Measurements from ENCODE around the gene PRLHR.
"Not testable (repeated sequence)": the region's sequence is repeated elsewhere in the genome, so short reads cannot be mapped to it uniquely, and the experiment has no call there.

Gene PRLHR

GRCh38 chr10:118595598-118596425 lies at the start of gene PRLHR:
TSS of gene PRLHR (minus strand) at chr10:118595648. CDS start at chr10:118595244, 404 bp downstream.
- DNase-seq (ENCODE audit: low read depth, low spot score), result no peak

- DNase-seq (ENCODE audit: low read depth, low spot score), result no peak
Measured at GRCh38 chr10:118642228-118642627, 46.8 kb upstream of the PRLHR start.

- no peak for DNase-seq (ENCODE audit: low read depth, low spot score)
Measured at GRCh38 chr10:118638680-118639079, 43.2 kb upstream of the PRLHR start.

- no peak for DNase-seq (ENCODE audit: low read depth, low spot score)
Measured at GRCh38 chr10:118635674-118636402, 40.4 kb upstream of the PRLHR start.

GRCh38 chr10:118633786-118634185 lies 38.3 kb upstream of the PRLHR start:
- no peak for DNase-seq (ENCODE audit: low read depth, low spot score)

- no peak for DNase-seq (ENCODE audit: low read depth, low spot score)
Measured at GRCh38 chr10:118629211-118629610, 33.8 kb upstream of the PRLHR start.

GRCh38 chr10:118628397-118628796 lies 32.9 kb upstream of the PRLHR start:
- no peak for DNase-seq (ENCODE audit: low read depth, low spot score)

GRCh38 chr10:118626953-118627352 lies 31.5 kb upstream of the PRLHR start:
- no peak for DNase-seq (ENCODE audit: low read depth, low spot score)

GRCh38 chr10:118625504-118625903 lies 30.1 kb upstream of the PRLHR start:
- no peak for DNase-seq (ENCODE audit: low read depth, low spot score)

GRCh38 chr10:118624747-118625146 lies 29.3 kb upstream of the PRLHR start:
- DNase-seq (ENCODE audit: low read depth, low spot score), result no peak

- no peak for DNase-seq (ENCODE audit: low read depth, low spot score)
Measured at GRCh38 chr10:118621304-118621942, 26.0 kb upstream of the PRLHR start.

- not testable (repeated sequence) for DNase-seq (ENCODE audit: low read depth, low spot score)
Measured at GRCh38 chr10:118613863-118614262, 18.4 kb upstream of the PRLHR start.

- DNase-seq (ENCODE audit: low read depth, low spot score), result no peak
Measured at GRCh38 chr10:118610577-118610976, 15.1 kb upstream of the PRLHR start.

GRCh38 chr10:118607768-118608354 lies 12.4 kb upstream of the PRLHR start:
- DNase-seq (ENCODE audit: low read depth, low spot score), result no peak

GRCh38 chr10:118605694-118606093 lies 10.2 kb upstream of the PRLHR start:
- no peak for DNase-seq (ENCODE audit: low read depth, low spot score)

GRCh38 chr10:118596426-118597124 lies 1.1 kb upstream of the PRLHR start:
- DNase-seq (ENCODE audit: low read depth, low spot score), result no peak

GRCh38 chr10:118595064-118595420 lies 406 bp downstream of the PRLHR start:
- no peak for DNase-seq (ENCODE audit: low read depth, low spot score)

GRCh38 chr10:118594392-118595063 lies 920 bp downstream of the PRLHR start:
- DNase-seq (ENCODE audit: low read depth, low spot score), result no peak

GRCh38 chr10:118592675-118593330 lies 2.6 kb downstream of the PRLHR start:
- DNase-seq (ENCODE audit: low read depth, low spot score), result no peak

GRCh38 chr10:118590334-118590733 lies 5.1 kb downstream of the PRLHR start:
- DNase-seq (ENCODE audit: low read depth, low spot score), result no peak

Data from activated naive CD8-positive, alpha-beta T cell treated with anti-CD3 and anti-CD28 coated beads, Interleukin-2, amount 50 U/mL, for 16 hours (primary cell).